Heart left ventricle (tissue), 13 donors: Measurements from ENCODE around the gene MIEN1.

Experiments
- POLR2A ChIP-seq, 2 donors: fragments of 450-650 bp; IDR thresholded peaks; one replicate each; pipeline ENCODE4 v1.6.1; 2017; ENCODE audit warnings: antibody characterized with exemption in 2 of 2, mild to moderate bottlenecking in 2 of 2, moderate library complexity in 2 of 2
- TF ChIP-seq, protein P1 (sequence below), 12 donors: fragments of 200-600 bp; sonication (generic) in 4 of 12; IDR thresholded peaks; one replicate each; pipeline versions ENCODE4 v1.5.0 to v1.8.0; 2018 to 2022; ENCODE audit warnings: antibody characterized with exemption in 12 of 12, mild to moderate bottlenecking in 5 of 12
- donor health status: ischemic (EF 13 %, LVEDD 7.1; RV severe dilation, severe dysfunction).
- donor health status: DM: no; HTN: yes; CAD: no.
- donor health status: DM: no; HTN: no; CAD: no.
- donor health status: ischemic (EF 25% LVEDD 6.9; RV normal size, moderate dysfunction).
- donor health status: ischemic (EF 25% LVEDD 5.7; RV mildly dilated, moderate dysfunction).
- donor health status: ischemic (EF 35%, LVEDD 5.7; RV mildly dilated, moderate dysfunction).
- donor health status: nonischemic (EF 11% LVEDD 7.7; RV severe dilation, severe dysfunction).
- donor health status: DM: yes; HTN: yes; CAD: no.
- donor health status: PGD.
- donor health status: ischemic (EF 29% LVEDD 5.4; RV normal size, mild dysfunction).
- donor health status: nonischemic (EF 23%, LVEDD 6.1; RV moderate dilation, normal function).

DNA sequence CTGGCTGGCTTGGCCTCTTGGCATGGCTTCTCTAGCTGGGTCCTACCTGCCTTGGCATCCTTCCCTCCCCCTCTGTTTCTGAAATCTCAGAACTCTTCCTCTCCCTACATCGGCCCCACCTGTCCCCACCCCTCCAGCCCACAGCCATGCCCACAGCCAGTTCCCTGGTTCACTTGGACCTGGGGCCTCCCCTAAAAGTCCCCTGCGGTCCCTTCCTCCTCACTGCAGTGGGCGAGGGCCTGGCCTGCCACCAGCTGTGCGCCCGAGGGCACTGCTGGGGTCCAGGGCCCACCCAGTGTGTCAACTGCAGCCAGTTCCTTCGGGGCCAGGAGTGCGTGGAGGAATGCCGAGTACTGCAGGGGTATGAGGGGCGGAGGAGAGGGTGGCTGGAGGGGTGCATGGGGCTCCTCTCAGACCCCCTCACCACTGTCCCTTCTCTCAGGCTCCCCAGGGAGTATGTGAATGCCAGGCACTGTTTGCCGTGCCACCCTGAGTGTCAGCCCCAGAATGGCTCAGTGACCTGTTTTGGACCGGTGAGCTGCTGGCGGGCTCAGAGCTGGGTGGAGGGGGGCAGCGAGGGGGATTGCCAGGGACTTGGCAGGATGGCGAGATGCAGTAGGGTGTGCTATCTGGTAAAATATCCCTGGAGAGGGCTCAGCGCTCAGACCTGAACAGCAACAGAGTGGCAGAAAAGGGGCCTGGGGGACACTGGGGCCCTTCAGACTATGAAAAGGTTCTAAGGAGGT, 14.1 kb downstream of the MIEN1 start:
- TF ChIP-seq, protein P1, sequence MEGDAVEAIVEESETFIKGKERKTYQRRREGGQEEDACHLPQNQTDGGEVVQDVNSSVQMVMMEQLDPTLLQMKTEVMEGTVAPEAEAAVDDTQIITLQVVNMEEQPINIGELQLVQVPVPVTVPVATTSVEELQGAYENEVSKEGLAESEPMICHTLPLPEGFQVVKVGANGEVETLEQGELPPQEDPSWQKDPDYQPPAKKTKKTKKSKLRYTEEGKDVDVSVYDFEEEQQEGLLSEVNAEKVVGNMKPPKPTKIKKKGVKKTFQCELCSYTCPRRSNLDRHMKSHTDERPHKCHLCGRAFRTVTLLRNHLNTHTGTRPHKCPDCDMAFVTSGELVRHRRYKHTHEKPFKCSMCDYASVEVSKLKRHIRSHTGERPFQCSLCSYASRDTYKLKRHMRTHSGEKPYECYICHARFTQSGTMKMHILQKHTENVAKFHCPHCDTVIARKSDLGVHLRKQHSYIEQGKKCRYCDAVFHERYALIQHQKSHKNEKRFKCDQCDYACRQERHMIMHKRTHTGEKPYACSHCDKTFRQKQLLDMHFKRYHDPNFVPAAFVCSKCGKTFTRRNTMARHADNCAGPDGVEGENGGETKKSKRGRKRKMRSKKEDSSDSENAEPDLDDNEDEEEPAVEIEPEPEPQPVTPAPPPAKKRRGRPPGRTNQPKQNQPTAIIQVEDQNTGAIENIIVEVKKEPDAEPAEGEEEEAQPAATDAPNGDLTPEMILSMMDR (IDR thresholded peaks at IDR 0.05) = no peak
- no peak for TF ChIP-seq POLR2A (IDR thresholded peaks at IDR 0.05)
